Natural killer cell (primary cell): ENCODE data around the gene CD209. TPM values are rescaled to one million over a fixed set of nuclear protein-coding genes. Genes with fewer than 3 reads are reported as not detected.
A peak's percentile ranks its signal among the peaks of the same experiment; 100 is the strongest.

Experiments
- ATAC-seq, 3 donors: fragments of 150-1000 bp in 2 of 3; fragments of 200-7000 bp in 1 of 3; cut with Tn5 transposase; 1 replicate in 1 of 3; 2 replicates in 2 of 3; pipeline ENCODE4 v1.10.0; 2021; ENCODE audit warnings: mild to moderate bottlenecking in 2 of 3, moderate library complexity in 2 of 3
- DNase-seq, 2 donors: peaks; one replicate each; pipeline versions ENCODE4 v3.0.0 to v3.0.0-alpha.2; 2013 to 2021; ENCODE audit warnings: mixed read lengths in 1 of 2
- H3K27ac ChIP-seq: one replicate; pipeline ENCODE4 v1.5.1; 2013; ENCODE audit warnings: mild to moderate bottlenecking, low read length
- H3K27me3 ChIP-seq: one replicate; pipeline ENCODE4 v1.6.1; 2013; ENCODE audit warnings: low read length; ENCODE audit not compliant: control insufficient read depth, insufficient read depth
- H3K36me3 ChIP-seq: one replicate; pipeline ENCODE4 v1.6.1; 2013; ENCODE audit warnings: low read length; ENCODE audit not compliant: control insufficient read depth, insufficient read depth
- H3K4me1 ChIP-seq: one replicate; pipeline ENCODE4 v1.6.1; 2013; ENCODE audit warnings: low read length; ENCODE audit not compliant: control insufficient read depth, insufficient read depth
- H3K4me3 ChIP-seq: one replicate; pipeline ENCODE4 v1.5.1; 2013; ENCODE audit warnings: low read length
- H3K9me3 ChIP-seq: one replicate; pipeline ENCODE4 v1.6.1; 2013; ENCODE audit warnings: low read length; ENCODE audit not compliant: control insufficient read depth, insufficient read depth
- H3K27ac Mint-ChIP-seq, 2 donors: one replicate each; pipeline ENCODE4 v1.8.0; 2022; ENCODE audit warnings: mild to moderate bottlenecking in 2 of 2, mixed read lengths in 2 of 2, moderate library complexity in 1 of 2
- H3K27me3 Mint-ChIP-seq, 2 donors: one replicate each; pipeline ENCODE4 v1.8.0; 2022; ENCODE audit warnings: low read depth in 2 of 2, mixed read lengths in 2 of 2
- H3K36me3 Mint-ChIP-seq: one replicate; pipeline ENCODE4 v1.8.0; 2022; ENCODE audit warnings: mixed read lengths
- H3K4me1 Mint-ChIP-seq, 2 donors: one replicate each; pipeline ENCODE4 v1.8.0; 2022; ENCODE audit warnings: mixed read lengths in 2 of 2
- H3K4me3 Mint-ChIP-seq: one replicate; pipeline ENCODE4 v1.8.0; 2022; ENCODE audit warnings: mild to moderate bottlenecking, moderate library complexity, mixed read lengths
- H3K9me3 Mint-ChIP-seq, 2 donors: one replicate each; pipeline ENCODE4 v1.8.0; 2022; ENCODE audit warnings: mixed read lengths in 2 of 2
- CTCF ChIP-seq: fragments of 200-600 bp; IDR thresholded peaks from one replicate; pipeline ENCODE4 v1.8.0; 2022; ENCODE audit warnings: antibody characterized with exemption
- WGBS: methylation state at CpG from one replicate; pipeline ENCODE4 v1.1.7; 2013; ENCODE audit warnings: missing lambda C conversion rate; ENCODE audit not compliant: insufficient coverage; 5-methylcytosine and 5-hydroxymethylcytosine counted together
- intact Hi-C: fragments of 100-400 bp; cut with micrococcal nuclease; formaldehyde crosslinking; loops from one replicate; pipeline ENCODE4 v1.14.2; 2022
- total RNA-seq, 4 donors: library from RNA; stranded (reverse); fragments of 120-200 nt in 1 of 4; gene quantifications; one replicate each; pipeline versions ENCODE4 v1.2.3 to v1.2.4, GENCODE V29; 2013 to 2022

Gene CD209
- total RNA-seq, 3 donors from 2014 or later (not counting 1 experiment from before 2014, with no cell fraction given), result 0.10 TPM; not detected in 2

- ATAC-seq (no peak), DNase-seq (no peak)
- no peak for TF ChIP-seq CTCF
- Histone ChIP-seq H3K9me3 (no peaks in the 10 kb centered on the region), H3K4me3 (no peak overlapping the region), H3K4me1 (no peaks in the 10 kb centered on the region), H3K27me3 (peaks cover 3% of the 10 kb centered on the region), H3K36me3 (no peaks in the 10 kb centered on the region), H3K27ac (no peak overlapping the region)
- intact Hi-C loops, result no loop called here
- Mint-ChIP-seq H3K27me3 (peaks cover 14 to 17% of the 10 kb centered on the region in 2 donors), H3K27ac (no peak overlapping the region), H3K36me3 (no peaks in the 10 kb centered on the region), H3K9me3 (no peaks in the 10 kb centered on the region), H3K4me3 (no peak overlapping the region), H3K4me1 (peaks cover 10 to 12% of the 10 kb centered on the region in 2 donors)
- 95% methylated on average over 9 of the region's 9 CpGs for WGBS
Measured at GRCh38 chr19:7773841-7774240, 26.5 kb upstream of the CD209 start.

- TF ChIP-seq CTCF, result no peak
- peaks cover 3% of the 10 kb centered on the region for H3K27me3 ChIP-seq
- intact Hi-C loops, result no loop called here
- Mint-ChIP-seq H3K4me3 (peak overlapping the region; percentile 65), H3K9me3 (no peaks in the 10 kb centered on the region), H3K27ac (peak overlapping the region in 1 of 2 donors; percentile 39), H3K36me3 (no peaks in the 10 kb centered on the region), H3K4me1 (peaks cover 10 to 12% of the 10 kb centered on the region in 2 donors), H3K27me3 (peaks cover 17 to 23% of the 10 kb centered on the region in 2 donors)
- no peaks in the 10 kb centered on the region for H3K4me1 ChIP-seq
- H3K27ac ChIP-seq, result no peak overlapping the region
- ATAC-seq (peak; percentile 85 to 99 (median 92)), DNase-seq (peak in 1 of 2 donors; percentile 52)
- no peaks in the 10 kb centered on the region for H3K36me3 ChIP-seq
- 38% methylated on average over 8 of the region's 8 CpGs for WGBS
- no peaks in the 10 kb centered on the region for H3K9me3 ChIP-seq
- H3K4me3 ChIP-seq, result no peak overlapping the region
Measured at GRCh38 chr19:7772752-7773291, 25.5 kb upstream of the CD209 start.

GRCh38 chr19:7771072-7771471, 23.7 kb upstream of the CD209 start:
- no peaks in the 10 kb centered on the region for H3K9me3 ChIP-seq
- no peak overlapping the region for H3K4me3 ChIP-seq
- H3K27me3 ChIP-seq, result peaks cover 3% of the 10 kb centered on the region
- H3K36me3 ChIP-seq, result no peaks in the 10 kb centered on the region
- WGBS, result 85% methylated on average over 8 of the region's 8 CpGs
- H3K27ac ChIP-seq, result no peak overlapping the region
- intact Hi-C loops, result no loop called here
- no peaks in the 10 kb centered on the region for H3K36me3 Mint-ChIP-seq
- no peaks in the 10 kb centered on the region for H3K4me1 ChIP-seq
- no peak for TF ChIP-seq CTCF
- no peaks in the 10 kb centered on the region for H3K9me3 Mint-ChIP-seq
- H3K27ac Mint-ChIP-seq, result no peak overlapping the region
- H3K4me1 Mint-ChIP-seq, result peaks cover 10 to 12% of the 10 kb centered on the region in 2 donors
- ATAC-seq (no peak), DNase-seq (no peak)
- no peak overlapping the region for H3K4me3 Mint-ChIP-seq
- peaks cover 13 to 36% of the 10 kb centered on the region in 2 donors for H3K27me3 Mint-ChIP-seq

GRCh38 chr19:7769171-7769570, 21.8 kb upstream of the CD209 start:
- Mint-ChIP-seq H3K9me3 (no peaks in the 10 kb centered on the region), H3K4me3 (no peak overlapping the region), H3K27me3 (peaks cover 11 to 36% of the 10 kb centered on the region in 2 donors), H3K36me3 (no peaks in the 10 kb centered on the region), H3K27ac (no peak overlapping the region), H3K4me1 (peaks cover 10 to 12% of the 10 kb centered on the region in 2 donors)
- peaks cover 3% of the 10 kb centered on the region for H3K27me3 ChIP-seq
- H3K4me3 ChIP-seq, result no peak overlapping the region
- H3K27ac ChIP-seq, result no peak overlapping the region
- no peaks in the 10 kb centered on the region for H3K36me3 ChIP-seq
- no peak for TF ChIP-seq CTCF
- no peaks in the 10 kb centered on the region for H3K4me1 ChIP-seq
- ATAC-seq, result no peak
- intact Hi-C loops, result no loop called here
- H3K9me3 ChIP-seq, result no peaks in the 10 kb centered on the region
- 84% methylated on average over 2 of the region's 2 CpGs for WGBS
- DNase-seq, result no peak
